Kidney epithelial cell (primary cell): ENCODE results near the gene ARFRP1. TPM values are rescaled to one million over a fixed set of nuclear protein-coding genes. Genes with fewer than 3 reads are reported as not detected.

Experiments used
- DNase-seq: peaks from one replicate; pipeline ENCODE4 v3.0.0-alpha.2; 2010; ENCODE audit warnings: low read depth
- H3K27me3 ChIP-seq: 2 replicates; pipeline ENCODE4 v1.6.0; 2011; ENCODE audit warnings: low read length; ENCODE audit not compliant: control insufficient read depth, insufficient read depth
- H3K36me3 ChIP-seq: 2 replicates; pipeline ENCODE4 v1.5.1; 2011; ENCODE audit warnings: low read length; ENCODE audit not compliant: control insufficient read depth, insufficient read depth
- H3K4me3 ChIP-seq: 2 replicates; pipeline ENCODE4 v1.5.1; 2011; ENCODE audit warnings: low read depth, mild to moderate bottlenecking, control low read depth, low read length
- CTCF ChIP-seq: IDR thresholded peaks from 2 replicates; pipeline ENCODE4 v1.5.1; 2011; ENCODE audit warnings: mild to moderate bottlenecking, moderate library complexity, low read length, control low read depth, inconsistent platforms; ENCODE audit not compliant: insufficient read depth, poor library complexity, severe bottlenecking
- total RNA-seq: library from RNA; depleted of rRNA; stranded (reverse); fragments of >200 nt; gene quantifications from 2 replicates; pipeline ENCODE4 v1.2.3, GENCODE V29; 2015

Gene ARFRP1
- total RNA-seq, 1 donor from 2014 or later, result 56.9 TPM

GRCh38 chr20:63679799-63680305, 27.9 kb downstream of the ARFRP1 start:
- no peak for TF ChIP-seq CTCF
- Histone ChIP-seq H3K36me3 (no peaks in the 10 kb centered on the region), H3K27me3 (no peaks in the 10 kb centered on the region), H3K4me3 (no peak overlapping the region)
- no peak for DNase-seq

DNA sequence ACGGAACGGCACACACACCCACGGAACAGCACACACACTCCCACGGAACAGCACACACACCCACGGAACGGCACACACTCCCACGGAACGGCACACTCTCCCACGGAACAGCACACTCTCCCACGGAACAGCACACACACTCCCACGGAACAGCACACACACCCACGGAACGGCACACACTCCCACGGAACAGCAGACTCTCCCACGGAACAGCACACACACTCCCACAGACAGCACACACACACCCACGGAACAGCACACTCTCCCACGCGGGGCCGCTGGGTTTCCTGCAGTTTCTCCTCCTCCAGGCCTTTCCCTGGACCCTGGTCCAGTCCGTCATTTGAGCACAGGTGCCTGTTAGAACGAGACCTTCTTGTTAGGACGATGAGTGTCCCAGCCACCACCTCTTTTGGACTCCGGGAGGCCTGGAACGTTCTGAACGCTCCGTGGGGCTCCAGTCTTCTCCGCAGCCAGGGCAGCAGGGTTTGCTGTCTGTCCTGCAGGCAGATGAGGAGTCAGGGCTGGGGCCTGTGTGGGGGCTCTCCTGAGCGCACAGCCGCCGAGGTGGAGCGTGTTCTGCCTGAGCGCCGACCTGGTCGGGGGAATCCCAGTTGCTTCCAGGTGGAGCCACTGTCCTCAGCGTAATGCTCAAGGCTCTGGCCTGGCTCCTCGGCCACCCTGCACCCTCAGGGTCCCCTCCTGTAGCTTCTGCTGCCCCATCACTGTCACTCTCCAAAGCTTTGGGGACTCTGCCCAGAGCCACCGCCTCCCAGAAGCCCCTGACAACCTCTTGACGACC, 28.9 kb downstream of the ARFRP1 start:
- no peaks in the 10 kb centered on the region for H3K36me3 ChIP-seq
- DNase-seq, result no peak
- TF ChIP-seq CTCF, result no peak
- H3K27me3 ChIP-seq, result no peaks in the 10 kb centered on the region
- H3K4me3 ChIP-seq, result no peak overlapping the region

- Histone ChIP-seq H3K27me3 (no peaks in the 10 kb centered on the region), H3K36me3 (no peaks in the 10 kb centered on the region), H3K4me3 (no peak overlapping the region)
- no peak for DNase-seq
- TF ChIP-seq CTCF, result no peak
Measured at GRCh38 chr20:63678071-63678470, 29.7 kb downstream of the ARFRP1 start.

DNA sequence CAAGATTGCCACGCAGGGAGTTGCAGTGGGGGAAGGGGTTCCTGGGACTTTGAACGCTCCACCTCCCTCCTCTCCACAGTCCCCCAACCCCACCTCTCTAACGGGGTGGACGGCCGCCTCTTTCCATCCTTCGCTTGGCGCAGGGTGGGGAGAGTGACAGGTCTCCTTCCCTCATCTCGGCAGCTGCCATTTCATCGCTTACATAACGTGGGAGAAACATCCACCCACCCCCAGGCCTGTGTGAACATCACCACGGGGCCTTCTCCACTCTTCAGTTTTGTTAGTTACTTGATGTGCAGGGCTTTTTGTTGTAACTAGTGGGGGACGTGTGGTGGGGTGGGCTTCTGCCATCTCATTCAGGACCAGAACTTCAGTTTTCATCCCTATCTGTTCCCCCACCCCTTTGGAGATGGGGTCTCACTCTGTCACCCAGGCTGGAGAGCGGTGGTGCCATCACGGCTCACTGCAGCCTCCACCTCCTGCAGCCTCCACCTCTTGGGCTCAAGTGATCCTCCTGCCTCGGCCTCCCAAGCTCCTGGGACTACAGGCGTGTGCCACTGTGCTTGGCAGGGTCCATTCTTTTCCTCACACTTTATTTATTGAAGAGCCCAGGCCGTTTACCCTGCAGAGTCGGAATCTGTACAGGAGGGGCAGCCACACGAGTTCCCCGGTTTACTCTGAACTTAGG, 32.0 kb downstream of the ARFRP1 start:
- no peak for TF ChIP-seq CTCF
- H3K27me3 ChIP-seq, result no peaks in the 10 kb centered on the region
- H3K4me3 ChIP-seq, result no peak overlapping the region
- no peak for DNase-seq
- H3K36me3 ChIP-seq, result peaks cover 1% of the 10 kb centered on the region

DNA sequence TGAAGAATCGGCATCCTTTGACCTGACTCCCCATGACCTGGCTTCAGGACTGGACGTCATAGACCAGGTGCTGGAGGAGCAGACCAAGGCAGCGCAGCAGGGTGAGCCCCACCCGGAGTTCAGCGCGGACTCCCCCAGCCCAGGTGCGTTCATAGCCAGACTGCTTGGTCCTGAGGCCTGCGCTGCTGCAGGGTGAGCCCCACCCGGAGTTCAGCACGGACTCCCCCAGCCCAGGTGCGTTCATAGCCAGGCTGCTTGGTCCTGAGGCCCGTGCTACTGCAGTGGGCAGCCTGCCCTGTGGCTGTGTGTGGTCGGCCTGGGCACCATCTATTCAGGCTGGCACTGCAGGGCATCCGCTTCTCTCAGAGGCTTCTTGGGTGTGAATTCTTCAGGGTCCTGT, 33.8 kb downstream of the ARFRP1 start:
- H3K27me3 ChIP-seq, result no peaks in the 10 kb centered on the region
- no peak overlapping the region for H3K4me3 ChIP-seq
- TF ChIP-seq CTCF, result no peak
- H3K36me3 ChIP-seq, result peaks cover 1% of the 10 kb centered on the region
- DNase-seq, result no peak
